Epithelial cell of esophagus (primary cell): ENCODE data around the gene OR5I1.

Experiments used
- DNase-seq: peaks from one replicate; pipeline ENCODE4 v3.0.0; 2010; ENCODE audit warnings: low read depth
- H3K4me3 ChIP-seq: 2 replicates; pipeline ENCODE4 v1.5.1; 2011; ENCODE audit warnings: mild to moderate bottlenecking, low read length, control low read depth
- TF ChIP-seq, protein P1 (sequence below): IDR thresholded peaks from 2 replicates; pipeline ENCODE4 v1.5.1; 2011; ENCODE audit warnings: low read depth, mild to moderate bottlenecking, low read length, control low read depth, inconsistent platforms; ENCODE audit not compliant: insufficient read depth; ENCODE audit errors: missing control alignments

The OR5I1 gene

DNA sequence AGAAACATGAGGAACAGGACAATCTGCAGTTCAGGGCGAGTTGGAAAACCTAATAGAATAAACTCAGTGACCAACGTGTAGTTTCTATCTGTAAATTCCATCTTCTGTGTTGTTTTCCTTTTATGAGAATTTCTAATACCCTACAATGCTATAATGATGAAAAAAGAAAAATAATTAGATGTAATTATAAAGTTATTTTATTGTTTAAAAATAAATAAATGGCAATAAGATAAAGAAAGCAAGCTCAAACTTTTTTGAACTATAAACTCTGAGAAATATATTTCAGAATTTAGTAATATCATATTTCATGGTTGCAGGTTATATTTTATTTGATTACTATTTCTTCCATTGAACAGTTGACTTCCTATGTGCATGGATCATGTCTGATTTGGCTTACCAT lies at the start of gene OR5I1:
Gene OR5I1, minus strand, starts transcription at position 101 of the 400 bp plus-strand sequence. Its CDS starts 0 bp downstream, at position 101.
- no peak within 1 kb of the TSS for H3K4me3 ChIP-seq
- DNase-seq: no peak
- TF ChIP-seq, protein P1, sequence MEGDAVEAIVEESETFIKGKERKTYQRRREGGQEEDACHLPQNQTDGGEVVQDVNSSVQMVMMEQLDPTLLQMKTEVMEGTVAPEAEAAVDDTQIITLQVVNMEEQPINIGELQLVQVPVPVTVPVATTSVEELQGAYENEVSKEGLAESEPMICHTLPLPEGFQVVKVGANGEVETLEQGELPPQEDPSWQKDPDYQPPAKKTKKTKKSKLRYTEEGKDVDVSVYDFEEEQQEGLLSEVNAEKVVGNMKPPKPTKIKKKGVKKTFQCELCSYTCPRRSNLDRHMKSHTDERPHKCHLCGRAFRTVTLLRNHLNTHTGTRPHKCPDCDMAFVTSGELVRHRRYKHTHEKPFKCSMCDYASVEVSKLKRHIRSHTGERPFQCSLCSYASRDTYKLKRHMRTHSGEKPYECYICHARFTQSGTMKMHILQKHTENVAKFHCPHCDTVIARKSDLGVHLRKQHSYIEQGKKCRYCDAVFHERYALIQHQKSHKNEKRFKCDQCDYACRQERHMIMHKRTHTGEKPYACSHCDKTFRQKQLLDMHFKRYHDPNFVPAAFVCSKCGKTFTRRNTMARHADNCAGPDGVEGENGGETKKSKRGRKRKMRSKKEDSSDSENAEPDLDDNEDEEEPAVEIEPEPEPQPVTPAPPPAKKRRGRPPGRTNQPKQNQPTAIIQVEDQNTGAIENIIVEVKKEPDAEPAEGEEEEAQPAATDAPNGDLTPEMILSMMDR: no peak

DNA sequence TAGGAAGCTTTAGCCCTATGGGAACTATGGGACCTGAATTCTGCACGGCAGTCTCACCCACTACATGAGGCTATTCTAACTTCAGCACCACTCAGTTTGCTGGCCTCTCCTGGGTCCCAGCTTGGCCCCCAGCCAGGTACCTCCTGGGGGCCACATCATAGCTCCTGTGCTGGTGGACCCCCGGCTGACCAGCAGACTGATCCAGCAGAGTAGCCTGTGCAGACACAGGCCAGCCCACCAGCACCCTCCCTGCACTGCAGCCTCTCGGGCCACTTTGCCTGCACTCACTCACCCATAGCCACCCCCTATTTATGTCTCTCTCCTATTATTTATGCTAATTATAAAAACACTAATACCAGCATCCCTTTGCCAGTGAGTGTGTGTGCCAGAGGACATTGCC lies 34.7 kb upstream of the OR5I1 start:
- no peak overlapping the region for H3K4me3 ChIP-seq
- DNase-seq: no peak
- TF ChIP-seq, protein P1: no peak

- TF ChIP-seq, protein P1: no peak
- no peak within 1 kb of the TSS for H3K4me3 ChIP-seq
- no peak for DNase-seq
Observed at GRCh38 chr11:55969845-55970244, 33.6 kb upstream of the OR5I1 start, which contains the start of gene OR10AG1. TSS of gene OR10AG1 (minus strand) at chr11:55969945. CDS start at chr11:55969907, 38 bp downstream.

DNA sequence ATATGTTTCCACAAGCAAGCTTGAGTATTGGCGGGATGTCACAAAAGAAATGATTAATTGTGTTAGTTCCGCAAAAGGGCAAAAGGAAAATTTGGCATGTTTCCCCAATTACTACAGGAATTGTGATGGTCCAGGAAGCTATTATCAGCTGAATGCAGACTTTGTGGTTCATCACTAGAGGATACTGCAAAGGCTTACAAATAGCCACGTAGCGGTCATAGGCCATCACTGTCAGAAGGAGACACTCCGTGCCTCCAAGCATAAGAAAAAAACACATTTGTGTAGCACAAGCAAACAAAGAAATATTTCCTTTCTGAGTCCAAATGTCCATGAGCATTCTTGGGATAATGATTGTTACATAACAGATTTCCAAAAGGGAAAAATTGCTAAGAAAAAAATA lies 31.7 kb upstream of the OR5I1 start:
- TF ChIP-seq, protein P1: no peak
- no peak for DNase-seq
- no peak overlapping the region for H3K4me3 ChIP-seq

DNA sequence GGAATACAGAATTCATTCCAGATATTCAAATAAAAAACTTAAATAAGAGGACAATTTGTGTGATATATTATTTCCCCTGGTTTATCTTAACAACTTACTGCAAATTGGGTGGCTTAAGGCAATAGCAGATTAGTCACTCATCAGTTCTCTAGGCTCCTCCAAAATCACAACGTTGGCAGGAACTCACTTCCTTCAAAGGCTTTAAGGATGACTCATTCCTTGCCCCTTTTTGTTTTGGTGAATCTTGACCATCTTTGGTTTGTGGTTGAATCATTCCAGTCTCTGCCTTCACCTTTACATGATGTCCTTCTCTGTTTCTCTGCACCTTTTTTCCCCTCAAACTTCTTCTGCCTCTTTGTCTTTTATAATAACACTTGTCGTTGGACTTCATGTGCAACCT lies 30.2 kb upstream of the OR5I1 start:
- no peak overlapping the region for H3K4me3 ChIP-seq
- TF ChIP-seq, protein P1: no peak
- DNase-seq: no peak

GRCh38 chr11:55956521-55956920 lies 20.3 kb upstream of the OR5I1 start:
- TF ChIP-seq, protein P1: no peak

GRCh38 chr11:55949330-55949729 lies 13.1 kb upstream of the OR5I1 start:
- no peak overlapping the region for H3K4me3 ChIP-seq
- TF ChIP-seq, protein P1: no peak
- no peak for DNase-seq

More at GRCh38 chr11:55956521-55956920, 20.3 kb upstream of the OR5I1 start:
- DNase-seq: no peak
- H3K4me3 ChIP-seq: no peak overlapping the region
